Measurements from ENCODE around the gene SASH1. TPM values are rescaled to one million over a fixed set of nuclear protein-coding genes. Genes with fewer than 3 reads are reported as not detected.

Gene SASH1
- total RNA-seq, 3 donors from 2014 or later: 107 to 304 (median 145) TPM

- H3K4me3 ChIP-seq: peak overlapping the region; percentile 49 to 64 (median 50)
- no peaks in the 10 kb centered on the region for H3K36me3 ChIP-seq
- H3K27me3 ChIP-seq: no peaks in the 10 kb centered on the region
- TF ChIP-seq CTCF (IDR thresholded peaks at IDR 0.05) (no peak), POLR2AphosphoS5 (IDR thresholded peaks at IDR 0.05) (peak in 1 of 3 donors; percentile 36), POLR2A (IDR thresholded peaks at IDR 0.05) (no peak)
- H3K9me3 ChIP-seq: no peaks in the 10 kb centered on the region
- no peaks in the 10 kb centered on the region for H3K4me1 ChIP-seq
- H3K27ac ChIP-seq: peak overlapping the region; percentile 92 to 97
- no peak for DNase-seq (ENCODE audit: low spot score in 2 of 2)
- intact Hi-C loops (cut with DNase I; ENCODE audit: low total_unique reads): no loop called here
Observed at GRCh38 chr6:148509119-148509799, 166.6 kb downstream of the SASH1 start.

GRCh38 chr6:148509800-148510581, 167.4 kb downstream of the SASH1 start:
- no peak for DNase-seq (ENCODE audit: low spot score in 2 of 2)

DNA sequence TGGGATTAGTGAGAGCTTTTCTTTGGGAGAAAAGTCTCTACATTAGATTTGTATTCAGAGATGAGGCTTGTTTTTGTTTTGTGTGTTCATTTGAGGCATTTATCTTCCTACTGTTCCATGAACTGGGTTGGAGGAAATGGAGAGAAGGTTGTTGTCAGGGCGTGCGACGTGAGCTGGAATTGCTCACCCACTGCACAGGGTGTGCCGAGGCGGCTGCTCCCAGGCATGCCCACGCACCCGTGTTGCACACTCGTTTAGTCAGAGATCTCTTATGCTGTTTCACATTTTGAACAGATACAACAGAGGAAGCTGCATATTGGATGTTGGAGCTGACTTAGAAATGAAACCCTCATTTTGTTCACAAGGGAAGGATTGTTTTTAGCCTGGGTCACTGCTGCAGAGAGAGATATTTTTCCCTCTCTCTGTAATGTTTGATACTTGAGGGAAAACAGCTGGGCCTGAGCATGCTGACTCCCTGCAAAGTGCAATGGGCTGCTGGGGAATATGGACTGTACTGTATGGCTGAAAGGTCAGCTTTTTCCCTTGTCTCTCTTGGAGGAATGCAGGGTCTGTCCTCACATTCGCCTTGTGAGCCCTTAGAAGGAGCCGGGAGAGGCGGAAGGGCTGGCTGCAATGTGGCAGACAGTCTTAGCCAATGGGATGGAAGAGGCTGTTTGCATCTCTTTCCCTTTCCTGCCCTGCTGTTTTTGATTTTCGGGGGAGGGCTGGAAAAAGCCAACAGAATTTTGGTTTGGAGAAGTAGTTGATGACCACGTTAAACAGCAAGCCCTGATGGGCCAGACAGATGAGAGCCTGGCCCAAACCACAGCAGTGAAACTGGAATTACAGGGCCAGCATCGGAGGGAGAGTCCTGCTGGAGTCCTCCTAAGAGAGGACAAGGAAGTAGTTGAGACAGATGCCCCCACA, 170.8 kb downstream of the SASH1 start:
- Histone ChIP-seq H3K27ac (peak overlapping the region; percentile 93 to 95), H3K27me3 (no peaks in the 10 kb centered on the region), H3K36me3 (no peaks in the 10 kb centered on the region), H3K4me1 (peaks cover 0 to 11% of the 10 kb centered on the region in 2 donors), H3K9me3 (no peaks in the 10 kb centered on the region), H3K4me3 (peak overlapping the region; percentile 28 to 64 (median 32))
- TF ChIP-seq POLR2AphosphoS5 (IDR thresholded peaks at IDR 0.05) (peak in 1 of 3 donors; percentile 52), POLR2A (IDR thresholded peaks at IDR 0.05) (no peak)
- DNase-seq (ENCODE audit: low spot score in 2 of 2): no peak
- intact Hi-C loops (cut with DNase I; ENCODE audit: low total_unique reads): no loop called here

More at GRCh38 chr6:148509800-148510581, 167.4 kb downstream of the SASH1 start:
- Histone ChIP-seq H3K36me3 (no peaks in the 10 kb centered on the region), H3K27me3 (no peaks in the 10 kb centered on the region), H3K4me3 (peak overlapping the region; percentile 49 to 64 (median 50)), H3K4me1 (no peaks in the 10 kb centered on the region), H3K27ac (peak overlapping the region; percentile 92 to 97), H3K9me3 (no peaks in the 10 kb centered on the region)
- intact Hi-C loops (cut with DNase I; ENCODE audit: low total_unique reads): no loop called here
- no peak for TF ChIP-seq POLR2AphosphoS5 (IDR thresholded peaks at IDR 0.05)
- TF ChIP-seq POLR2A (IDR thresholded peaks at IDR 0.05): peak; percentile 11

- no peaks in the 10 kb centered on the region for H3K27me3 ChIP-seq
- peaks cover 0 to 14% of the 10 kb centered on the region in 2 donors for H3K4me1 ChIP-seq
- H3K36me3 ChIP-seq: no peaks in the 10 kb centered on the region
- no peak for TF ChIP-seq POLR2AphosphoS5 (IDR thresholded peaks at IDR 0.05)
- no peak for TF ChIP-seq CTCF (IDR thresholded peaks at IDR 0.05)
- TF ChIP-seq POLR2A (IDR thresholded peaks at IDR 0.05): no peak
- DNase-seq (ENCODE audit: low spot score in 2 of 2): no peak
- H3K4me3 ChIP-seq: peak overlapping the region; percentile 28 to 64 (median 32)
- no peaks in the 10 kb centered on the region for H3K9me3 ChIP-seq
- intact Hi-C loops (cut with DNase I; ENCODE audit: low total_unique reads): no loop called here
- H3K27ac ChIP-seq: peak overlapping the region; percentile 93 to 95
Observed at GRCh38 chr6:148514091-148514845, 171.6 kb downstream of the SASH1 start.

DNA sequence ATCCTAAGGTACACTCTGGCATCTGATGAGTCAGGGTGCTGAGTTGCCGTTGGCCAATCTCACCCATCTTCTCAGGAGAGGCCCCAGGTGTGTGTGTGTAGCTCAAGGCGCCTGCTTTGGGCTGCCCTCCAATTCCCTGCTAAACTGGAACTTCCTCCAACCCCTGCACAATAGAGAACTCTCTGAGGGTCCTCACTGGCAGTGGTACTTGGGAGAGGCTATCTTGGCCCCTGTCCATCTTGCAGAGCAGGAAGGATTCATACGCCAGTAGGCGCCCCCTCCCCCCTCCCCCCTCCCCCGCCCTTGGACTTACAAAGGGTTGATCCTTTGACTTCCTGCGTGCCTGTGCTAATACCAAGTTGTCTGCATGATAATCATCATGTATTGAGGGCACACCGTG, 173.6 kb downstream of the SASH1 start:
- Histone ChIP-seq H3K36me3 (no peaks in the 10 kb centered on the region), H3K4me3 (no peak overlapping the region), H3K4me1 (peaks cover 0 to 14% of the 10 kb centered on the region in 2 donors), H3K9me3 (no peaks in the 10 kb centered on the region), H3K27ac (peak overlapping the region; percentile 78 to 93), H3K27me3 (no peaks in the 10 kb centered on the region)
- DNase-seq (ENCODE audit: low spot score in 2 of 2): no peak
- TF ChIP-seq POLR2AphosphoS5 (IDR thresholded peaks at IDR 0.05) (no peak), CTCF (IDR thresholded peaks at IDR 0.05) (no peak), POLR2A (IDR thresholded peaks at IDR 0.05) (no peak)
- intact Hi-C loops (cut with DNase I; ENCODE audit: low total_unique reads): no loop called here
